NB4 (cell line): ENCODE data around the gene SRXN1.

ENCODE experiments used
- DNase-seq: peaks from one replicate; pipeline ENCODE4 v3.0.0; 2010; ENCODE audit warnings: low read depth
- H3K4me3 ChIP-seq: one replicate; pipeline ENCODE4 v1.5.1; 2011; ENCODE audit warnings: mild to moderate bottlenecking, low read depth, low read length, moderate library complexity
- CTCF ChIP-seq: IDR thresholded peaks from one replicate; pipeline ENCODE4 v1.5.1; 2012; ENCODE audit warnings: low read depth, low read length
- MYC ChIP-seq: IDR thresholded peaks from 2 replicates; pipeline ENCODE4 v1.6.1; 2011; ENCODE audit warnings: low read depth, low read length
- POLR2A ChIP-seq: IDR thresholded peaks from 2 replicates; pipeline ENCODE4 v1.6.1; 2011; ENCODE audit warnings: mild to moderate bottlenecking; ENCODE audit not compliant: insufficient read length; ENCODE audit errors: extremely low read depth
- TF ChIP-seq, protein P1 (sequence below): IDR thresholded peaks from 2 replicates; pipeline ENCODE4 v1.6.1; 2011; ENCODE audit warnings: low read depth, low read length

Gene SRXN1

DNA sequence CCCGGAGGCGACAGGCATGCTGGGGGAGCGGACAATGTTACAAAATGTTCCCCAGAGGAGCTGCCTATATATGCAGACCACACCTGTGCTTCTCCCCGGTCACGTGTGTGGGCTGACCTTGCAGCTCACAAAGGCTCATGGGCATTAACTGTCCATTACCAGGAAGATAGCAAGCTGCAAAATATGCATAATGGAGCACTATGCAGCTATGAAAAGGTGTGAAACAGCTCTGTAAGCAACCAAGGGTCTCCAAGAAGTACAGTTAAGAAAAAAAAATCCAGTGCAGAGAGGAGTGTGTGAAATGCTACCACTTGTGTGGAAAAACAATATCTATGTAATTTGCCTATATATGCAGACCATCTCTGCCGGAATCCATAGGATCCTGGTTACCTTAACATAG, 52.3 kb downstream of the SRXN1 start:
- H3K4me3 ChIP-seq: no peak overlapping the region
- DNase-seq: no peak
- TF ChIP-seq, protein P1, sequence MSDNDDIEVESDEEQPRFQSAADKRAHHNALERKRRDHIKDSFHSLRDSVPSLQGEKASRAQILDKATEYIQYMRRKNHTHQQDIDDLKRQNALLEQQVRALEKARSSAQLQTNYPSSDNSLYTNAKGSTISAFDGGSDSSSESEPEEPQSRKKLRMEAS: no peak
- no peak for TF ChIP-seq CTCF
- TF ChIP-seq MYC: no peak
- no peak for TF ChIP-seq POLR2A

DNA sequence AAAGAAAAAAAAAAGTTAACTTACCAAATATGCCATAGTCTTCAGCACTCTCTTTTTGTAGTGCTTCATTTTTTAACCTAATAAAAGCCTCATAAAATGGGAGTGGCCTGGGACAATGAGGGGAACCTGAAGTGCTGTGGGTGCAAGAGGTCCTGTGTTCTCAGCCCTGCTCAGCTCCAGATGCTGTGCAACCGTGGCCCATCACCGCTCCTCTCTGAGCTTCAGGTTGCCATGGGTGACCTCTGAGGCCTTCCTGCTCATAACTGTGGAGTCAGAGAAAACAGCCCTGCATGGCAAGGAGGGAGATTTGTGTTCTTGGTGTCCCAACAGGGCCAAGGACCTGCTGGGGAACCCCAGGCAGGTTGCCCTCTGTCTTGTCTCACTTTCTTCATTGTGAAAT, 52.9 kb downstream of the SRXN1 start:
- no peak for DNase-seq
- no peak overlapping the region for H3K4me3 ChIP-seq
- TF ChIP-seq CTCF (no peak), POLR2A (no peak), MYC (no peak)
- TF ChIP-seq, protein P1: no peak

DNA sequence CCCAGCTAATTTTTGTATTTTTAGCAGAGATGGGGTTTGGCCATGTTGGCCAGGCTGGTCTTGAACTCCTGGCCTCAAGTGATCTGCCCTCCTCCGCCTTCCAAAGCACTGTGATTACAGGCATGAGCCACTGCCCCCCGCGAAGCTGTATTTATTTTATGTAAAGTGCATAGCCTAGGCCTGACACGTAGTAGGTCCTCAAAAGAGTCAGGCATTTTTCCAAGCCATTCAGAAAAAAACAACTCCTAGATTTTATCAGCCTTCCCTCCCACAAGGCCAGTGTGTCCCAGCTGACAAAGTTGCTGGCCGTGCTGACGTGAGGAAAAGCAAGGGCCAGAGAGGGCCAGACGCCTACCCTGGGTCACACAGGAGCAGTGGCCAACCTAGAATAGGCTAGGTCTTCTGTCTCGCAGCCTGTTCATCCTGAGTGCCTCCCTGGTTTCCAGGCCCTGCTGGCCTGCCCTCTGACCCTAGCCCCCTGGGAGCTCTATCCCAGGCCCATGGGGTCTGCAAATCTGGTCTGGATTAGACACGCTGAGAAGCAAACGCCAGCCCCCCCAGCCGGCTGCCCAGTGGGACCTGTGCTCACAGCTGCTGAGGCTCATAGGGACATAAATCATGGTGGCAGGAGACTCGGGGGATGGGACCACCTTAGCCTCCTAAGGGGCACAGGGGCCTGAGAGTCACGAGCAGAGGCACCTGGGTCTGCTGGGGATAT, 54.7 kb downstream of the SRXN1 start:
- TF ChIP-seq, protein P1: no peak
- TF ChIP-seq MYC (no peak), CTCF (no peak), POLR2A (no peak)
- H3K4me3 ChIP-seq: no peak overlapping the region
- DNase-seq: no peak

GRCh38 chr20:597560-597959, 55.4 kb downstream of the SRXN1 start:
- H3K4me3 ChIP-seq: no peak overlapping the region
- TF ChIP-seq MYC: no peak
- TF ChIP-seq CTCF: no peak
- TF ChIP-seq, protein P1: no peak
- TF ChIP-seq POLR2A: no peak
- DNase-seq: no peak
